ENCODE measurements around the gene TIMP1. TPM values are rescaled to one million over a fixed set of nuclear protein-coding genes. Genes with fewer than 3 reads are reported as not detected.

TIMP1 gene
- total and polyA plus RNA-seq, 2 of the 13 experiments (the other 11 are each of a cell fraction or from before 2014, with no cell fraction given): 12.3 to 45.8 TPM

GRCh38 chrX:47623540-47624027, 41.3 kb downstream of the TIMP1 start (continued):
- TF ChIP-seq KDM5B (CRISPR knock-in tag; IDR thresholded peaks at IDR 0.05; ENCODE audit: borderline replicate concordance) (no peak), ZNF230 (CRISPR knock-in tag; IDR thresholded peaks at IDR 0.05) (no peak), DDIT3 (CRISPR knock-in tag; IDR thresholded peaks at IDR 0.05) (no peak), ZNF12 (CRISPR knock-in tag; IDR thresholded peaks at IDR 0.05) (no peak), CEBPZ (IDR thresholded peaks at IDR 0.05; ENCODE audit: low read length) (no peak), MYPOP (CRISPR knock-in tag; IDR thresholded peaks at IDR 0.05) (no peak), ZNF816 (CRISPR knock-in tag; IDR thresholded peaks at IDR 0.05; ENCODE audit: borderline replicate concordance) (no peak), HMG20A (CRISPR knock-in tag; IDR thresholded peaks at IDR 0.05; ENCODE audit: borderline replicate concordance) (no peak), MAFK (conservative IDR thresholded peaks at IDR 0.05 in 1 of 2, IDR thresholded peaks at IDR 0.05 in 1 of 2; ENCODE audit: low read length in 2 of 2) (no peak), GFI1 (CRISPR knock-in tag; IDR thresholded peaks at IDR 0.05; ENCODE audit: borderline replicate concordance) (no peak), SOX13 (IDR thresholded peaks at IDR 0.05) (no peak), SOX13 (CRISPR knock-in tag; conservative IDR thresholded peaks at IDR 0.05 in 1 of 2, IDR thresholded peaks at IDR 0.05 in 1 of 2) (no peak), TBP (CRISPR knock-in tag; IDR thresholded peaks at IDR 0.05) (no peak), ELF1 (CRISPR knock-in tag; IDR thresholded peaks at IDR 0.05) (no peak), ZNF275 (CRISPR knock-in tag; IDR thresholded peaks at IDR 0.05; ENCODE audit: borderline replicate concordance) (no peak), HINFP (CRISPR knock-in tag; IDR thresholded peaks at IDR 0.05; ENCODE audit: low read depth) (no peak)

All from HepG2 (cell line).